ENCODE measurements around the gene PIEZO1. TPM values are rescaled to one million over a fixed set of nuclear protein-coding genes. Genes with fewer than 3 reads are reported as not detected.
A peak's percentile ranks its signal among the peaks of the same experiment; 100 is the strongest.

The PIEZO1 gene
- total and polyA plus RNA-seq, 9 of the 15 experiments (the other 6 are each of a cell fraction or from before 2014, with no cell fraction given): 3.6 to 432 (median 131) TPM

DNA sequence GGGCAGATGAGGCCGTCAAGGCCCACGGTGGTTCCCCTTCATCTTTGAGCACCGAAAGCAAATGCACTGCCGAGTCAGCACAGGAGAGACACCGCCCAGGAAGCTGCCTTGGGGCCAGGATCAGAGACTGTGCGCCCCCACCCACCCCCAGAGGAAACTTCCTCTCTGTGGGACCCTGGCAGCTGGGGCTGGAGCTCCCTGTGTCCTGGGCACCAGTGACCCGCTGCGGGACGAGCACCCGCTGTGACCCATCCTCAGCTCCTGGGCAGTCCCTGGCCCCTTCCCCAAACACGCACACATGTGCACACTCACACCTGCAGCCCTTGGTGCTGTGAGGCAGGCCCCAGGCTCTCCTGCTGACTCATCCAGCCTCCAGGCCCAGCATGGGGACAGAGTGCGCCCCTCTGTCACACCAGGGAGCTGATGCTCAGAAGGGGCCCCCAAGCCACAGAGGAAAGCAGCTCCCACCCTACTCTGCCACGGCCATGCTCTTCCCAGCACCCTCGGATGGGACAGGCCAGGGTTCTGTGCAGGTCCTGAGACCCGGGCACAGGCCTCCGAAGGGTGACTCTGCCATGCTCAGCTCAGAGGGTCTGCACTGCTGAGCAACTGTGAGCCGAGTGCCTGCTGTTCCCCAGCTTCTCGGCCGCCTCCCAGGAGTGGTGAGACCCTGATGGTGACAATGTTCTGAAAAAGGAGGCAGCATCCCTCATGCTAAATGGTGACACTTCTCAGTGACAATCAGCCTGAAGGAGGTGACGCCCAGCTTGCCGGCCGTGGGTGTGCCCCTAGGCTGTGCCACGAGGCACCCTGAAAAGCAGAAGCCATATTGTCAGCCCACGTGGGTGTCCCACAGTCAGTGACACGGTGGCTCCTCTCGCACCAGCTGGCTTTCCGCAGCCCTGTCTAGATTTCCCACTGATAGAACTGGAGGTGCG lies 3.6 kb downstream of the PIEZO1 start (continued):
- TF ChIP-seq, protein P1, sequence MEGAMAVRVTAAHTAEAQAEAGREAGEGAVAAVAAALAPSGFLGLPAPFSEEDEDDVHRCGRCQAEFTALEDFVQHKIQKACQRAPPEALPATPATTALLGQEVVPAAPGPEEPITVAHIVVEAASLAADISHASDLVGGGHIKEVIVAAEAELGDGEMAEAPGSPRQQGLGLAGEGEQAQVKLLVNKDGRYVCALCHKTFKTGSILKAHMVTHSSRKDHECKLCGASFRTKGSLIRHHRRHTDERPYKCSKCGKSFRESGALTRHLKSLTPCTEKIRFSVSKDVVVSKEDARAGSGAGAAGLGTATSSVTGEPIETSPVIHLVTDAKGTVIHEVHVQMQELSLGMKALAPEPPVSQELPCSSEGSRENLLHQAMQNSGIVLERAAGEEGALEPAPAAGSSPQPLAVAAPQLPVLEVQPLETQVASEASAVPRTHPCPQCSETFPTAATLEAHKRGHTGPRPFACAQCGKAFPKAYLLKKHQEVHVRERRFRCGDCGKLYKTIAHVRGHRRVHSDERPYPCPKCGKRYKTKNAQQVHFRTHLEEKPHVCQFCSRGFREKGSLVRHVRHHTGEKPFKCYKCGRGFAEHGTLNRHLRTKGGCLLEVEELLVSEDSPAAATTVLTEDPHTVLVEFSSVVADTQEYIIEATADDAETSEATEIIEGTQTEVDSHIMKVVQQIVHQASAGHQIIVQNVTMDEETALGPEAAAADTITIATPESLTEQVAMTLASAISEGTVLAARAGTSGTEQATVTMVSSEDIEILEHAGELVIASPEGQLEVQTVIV (CRISPR knock-in tag; IDR thresholded peaks at IDR 0.05; ENCODE audit: borderline replicate concordance): no peak
- TF ChIP-seq NFRKB (IDR thresholded peaks at IDR 0.05; ENCODE audit: low read depth) (no peak), PCBP2 (IDR thresholded peaks at IDR 0.05; ENCODE audit: low read depth, low read length, poor library complexity, severe bottlenecking) (no peak), ZNF165 (CRISPR knock-in tag; IDR thresholded peaks at IDR 0.05; ENCODE audit: borderline replicate concordance) (0 out of 2 replicates have a peak, but pooled peaks have one; percentile 41), GATAD2B (IDR thresholded peaks at IDR 0.05; ENCODE audit: borderline replicate concordance) (peak; percentile 71; the same call in 1 of the 2 replicates), SMARCC2 (IDR thresholded peaks at IDR 0.05; ENCODE audit: low read depth) (peak; percentile 47; the same call in 1 of the 2 replicates), NCOA1 (IDR thresholded peaks at IDR 0.05; ENCODE audit: low read depth) (no peak; the same call in 1 of the 2 replicates), POLR3A (IDR thresholded peaks at IDR 0.05; ENCODE audit: borderline replicate concordance, extremely low read depth, insufficient read depth, insufficient read length) (no peak), BACH1 (tag; IDR thresholded peaks at IDR 0.05) (no peak), IRF2 (CRISPR knock-in tag; IDR thresholded peaks at IDR 0.05) (no peak), NFIX (CRISPR knock-in tag; IDR thresholded peaks at IDR 0.05; ENCODE audit: low read depth) (no peak), POLR2H (tag; IDR thresholded peaks at IDR 0.05; ENCODE audit: low read depth) (no peak), SNRNP70 (optimal IDR thresholded peaks at IDR 0.05; ENCODE audit: low read depth, low read length) (no peak), ZNF589 (CRISPR knock-in tag; IDR thresholded peaks at IDR 0.05; ENCODE audit: low read depth) (no peak), TAF9B (IDR thresholded peaks at IDR 0.05; ENCODE audit: partially characterized antibody) (no peak), SRSF3 (IDR thresholded peaks at IDR 0.05; ENCODE audit: insufficient read depth, low read length) (no peak), ZNF780A (CRISPR knock-in tag; IDR thresholded peaks at IDR 0.05) (no peak), CXXC5 (CRISPR knock-in tag; IDR thresholded peaks at IDR 0.05) (peak; percentile 36)
- TF ChIP-seq, protein P2, sequence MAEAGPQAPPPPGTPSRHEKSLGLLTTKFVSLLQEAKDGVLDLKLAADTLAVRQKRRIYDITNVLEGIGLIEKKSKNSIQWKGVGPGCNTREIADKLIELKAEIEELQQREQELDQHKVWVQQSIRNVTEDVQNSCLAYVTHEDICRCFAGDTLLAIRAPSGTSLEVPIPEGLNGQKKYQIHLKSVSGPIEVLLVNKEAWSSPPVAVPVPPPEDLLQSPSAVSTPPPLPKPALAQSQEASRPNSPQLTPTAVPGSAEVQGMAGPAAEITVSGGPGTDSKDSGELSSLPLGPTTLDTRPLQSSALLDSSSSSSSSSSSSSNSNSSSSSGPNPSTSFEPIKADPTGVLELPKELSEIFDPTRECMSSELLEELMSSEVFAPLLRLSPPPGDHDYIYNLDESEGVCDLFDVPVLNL (CRISPR knock-in tag; IDR thresholded peaks at IDR 0.05; ENCODE audit: low read depth): no peak
- TF ChIP-seq, protein P3, sequence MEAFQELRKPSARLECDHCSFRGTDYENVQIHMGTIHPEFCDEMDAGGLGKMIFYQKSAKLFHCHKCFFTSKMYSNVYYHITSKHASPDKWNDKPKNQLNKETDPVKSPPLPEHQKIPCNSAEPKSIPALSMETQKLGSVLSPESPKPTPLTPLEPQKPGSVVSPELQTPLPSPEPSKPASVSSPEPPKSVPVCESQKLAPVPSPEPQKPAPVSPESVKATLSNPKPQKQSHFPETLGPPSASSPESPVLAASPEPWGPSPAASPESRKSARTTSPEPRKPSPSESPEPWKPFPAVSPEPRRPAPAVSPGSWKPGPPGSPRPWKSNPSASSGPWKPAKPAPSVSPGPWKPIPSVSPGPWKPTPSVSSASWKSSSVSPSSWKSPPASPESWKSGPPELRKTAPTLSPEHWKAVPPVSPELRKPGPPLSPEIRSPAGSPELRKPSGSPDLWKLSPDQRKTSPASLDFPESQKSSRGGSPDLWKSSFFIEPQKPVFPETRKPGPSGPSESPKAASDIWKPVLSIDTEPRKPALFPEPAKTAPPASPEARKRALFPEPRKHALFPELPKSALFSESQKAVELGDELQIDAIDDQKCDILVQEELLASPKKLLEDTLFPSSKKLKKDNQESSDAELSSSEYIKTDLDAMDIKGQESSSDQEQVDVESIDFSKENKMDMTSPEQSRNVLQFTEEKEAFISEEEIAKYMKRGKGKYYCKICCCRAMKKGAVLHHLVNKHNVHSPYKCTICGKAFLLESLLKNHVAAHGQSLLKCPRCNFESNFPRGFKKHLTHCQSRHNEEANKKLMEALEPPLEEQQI (IDR thresholded peaks at IDR 0.05): no peak
- TF ChIP-seq, protein P4, sequence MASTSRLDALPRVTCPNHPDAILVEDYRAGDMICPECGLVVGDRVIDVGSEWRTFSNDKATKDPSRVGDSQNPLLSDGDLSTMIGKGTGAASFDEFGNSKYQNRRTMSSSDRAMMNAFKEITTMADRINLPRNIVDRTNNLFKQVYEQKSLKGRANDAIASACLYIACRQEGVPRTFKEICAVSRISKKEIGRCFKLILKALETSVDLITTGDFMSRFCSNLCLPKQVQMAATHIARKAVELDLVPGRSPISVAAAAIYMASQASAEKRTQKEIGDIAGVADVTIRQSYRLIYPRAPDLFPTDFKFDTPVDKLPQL (IDR thresholded peaks at IDR 0.05; ENCODE audit: extremely low read depth, insufficient read length): no peak
